Measurements from ENCODE around the gene RALB. TPM values are rescaled to one million over a fixed set of nuclear protein-coding genes. Genes with fewer than 3 reads are reported as not detected.
A peak's percentile ranks its signal among the peaks of the same experiment; 100 is the strongest.

RALB gene
- total RNA-seq, 1 experiment from 2014 or later, result 24.6 TPM

- Histone ChIP-seq H3T11ph (ENCODE audit: low read length) (no peak overlapping the region), H3K79me1 (ENCODE audit: insufficient read depth, low read depth, low read length, poor library complexity, severe bottlenecking) (no peaks in the 10 kb centered on the region), H3K56ac (ENCODE audit: insufficient read length, low read depth, low read length) (no peak overlapping the region), H3K23ac (ENCODE audit: insufficient read length, low read depth, low read length) (no peak overlapping the region), H3K4me2 (ENCODE audit: insufficient read depth, insufficient read length, low read length) (no peak overlapping the region), H3K18ac (ENCODE audit: insufficient read length, low read depth, low read length) (peak overlapping the region; percentile 15), H3K27me3 (ENCODE audit: insufficient read depth, low read length) (no peaks in the 10 kb centered on the region), H3K79me2 (ENCODE audit: insufficient read depth, low read length) (no peaks in the 10 kb centered on the region), H2BK20ac (ENCODE audit: low read depth, low read length, poor library complexity, severe bottlenecking) (no peak overlapping the region), H4K8ac (replicated peaks; ENCODE audit: insufficient read length, low read depth, low read length) (no peak overlapping the region), H3K23me2 (ENCODE audit: insufficient read length, low read depth, low read length, poor library complexity, severe bottlenecking) (no peaks in the 10 kb centered on the region), H2BK12ac (ENCODE audit: insufficient read length, low read depth, low read length) (no peak overlapping the region), H2BK5ac (ENCODE audit: insufficient read length, low read length) (no peak overlapping the region), H3K9ac (ENCODE audit: extremely low read depth, insufficient read length, low read length) (no peak overlapping the region), H2AK5ac (ENCODE audit: insufficient read length, low read length) (no peak overlapping the region), H3K14ac (ENCODE audit: insufficient read depth, low read length) (no peak overlapping the region), H2BK15ac (ENCODE audit: low read depth, low read length) (no peak overlapping the region), H2AFZ (ENCODE audit: low read length) (no peak overlapping the region), H3K4me1 (ENCODE audit: insufficient read depth, low read length) (no peaks in the 10 kb centered on the region), H3K27ac (ENCODE audit: insufficient read length, low read depth, low read length) (no peak overlapping the region), H4K91ac (ENCODE audit: insufficient read length, low read depth, low read length) (no peak overlapping the region), H2BK120ac (ENCODE audit: low read depth, low read length, poor library complexity, severe bottlenecking) (no peak overlapping the region), H3K4ac (ENCODE audit: low read depth, low read length) (no peak overlapping the region), H4K20me1 (ENCODE audit: control insufficient read depth, insufficient read depth, insufficient read length) (no peaks in the 10 kb centered on the region), H4K5ac (ENCODE audit: insufficient read length, low read depth, low read length) (no peak overlapping the region), H3K9me3 (ENCODE audit: control insufficient read depth, low read depth, low read length) (no peaks in the 10 kb centered on the region)
- Mint-ChIP-seq H3K27me3 (ENCODE audit: low read depth) (peaks cover 79% of the 10 kb centered on the region), H3K4me3 (no peak overlapping the region), H3K4me1 (no peaks in the 10 kb centered on the region), H3K27ac (no peak overlapping the region), H3K36me3 (ENCODE audit: insufficient read depth in 1 of 3, low read depth in 3 of 3) (no peaks in the 10 kb centered on the region), H3K9me3 (no peaks in the 10 kb centered on the region)
- no peak for DNase-seq
- no peak for TF ChIP-seq CTCF (conservative IDR thresholded peaks at IDR 0.05)
- WGBS (ENCODE audit: extremely low coverage, insufficient read length, low lambda C conversion rate), result no CpG with 5 or more reads among the region's 7 CpGs
Observed at GRCh38 chr2:120324933-120325332, 72.3 kb downstream of the RALB start.

Measured in H9 (cell line).